NCI-H510A treated with DMSO at 0.1 percent for 48 hours (cell line): ENCODE measurements around the gene TRMT112.
A peak's percentile ranks its signal among the peaks of the same experiment; 100 is the strongest.

ENCODE experiments used
- DNase-seq: peaks from one replicate; lab custom pipeline; 2025; lab: John Stamatoyannopoulos, UW

The TRMT112 gene

GRCh38 chr11:64291752-64292459, 25.5 kb downstream of the TRMT112 start:
- no peak for DNase-seq

GRCh38 chr11:64291262-64291751, 26.1 kb downstream of the TRMT112 start, which contains the start of gene KCNK4:
TSS of gene KCNK4 (plus strand) at chr11:64291302. CDS start at chr11:64293019, 1,717 bp downstream.
- DNase-seq, result no peak

GRCh38 chr11:64290352-64291261, 26.8 kb downstream of the TRMT112 start:
- no peak for DNase-seq

GRCh38 chr11:64289002-64289564, 28.3 kb downstream of the TRMT112 start:
- DNase-seq, result no peak

- DNase-seq, result no peak
These were observed 29.0 kb downstream of the TRMT112 start for GRCh38 chr11:64288353-64288750.

- no peak for DNase-seq
These were observed 29.5 kb downstream of the TRMT112 start for GRCh38 chr11:64287676-64288352.

GRCh38 chr11:64286801-64287159, 30.6 kb downstream of the TRMT112 start:
- DNase-seq, result no peak

GRCh38 chr11:64285885-64286800, 31.2 kb downstream of the TRMT112 start:
- DNase-seq, result peak; percentile 48

GRCh38 chr11:64284962-64285884, 32.1 kb downstream of the TRMT112 start, which contains the start of gene GPR137:
TSS of gene GPR137 (plus strand) at chr11:64285848. CDS start at chr11:64286525, 677 bp downstream.
- peak; percentile 72 for DNase-seq

- peak; percentile 91 for DNase-seq
These were observed 33.1 kb downstream of the TRMT112 start, which contains the start of gene BAD for GRCh38 chr11:64284048-64284961. TSS of gene BAD (minus strand) at chr11:64284665. CDS start at chr11:64284368, 297 bp downstream.

GRCh38 chr11:64283092-64283491, 34.3 kb downstream of the TRMT112 start:
- no peak for DNase-seq

GRCh38 chr11:64281957-64282770, 35.2 kb downstream of the TRMT112 start:
- DNase-seq, result no peak

GRCh38 chr11:64278576-64279190, 38.7 kb downstream of the TRMT112 start:
- no peak for DNase-seq

GRCh38 chr11:64276653-64277431, 40.5 kb downstream of the TRMT112 start:
- DNase-seq, result no peak

GRCh38 chr11:64275841-64276240, 41.5 kb downstream of the TRMT112 start:
- no peak for DNase-seq
